Ishikawa (cell line): Measurements from ENCODE around the gene FAM149B1.

Source experiments
- CEBPB ChIP-seq: IDR thresholded peaks from 2 replicates; pipeline ENCODE4 v1.6.1; 2012
- CREB1 ChIP-seq: IDR thresholded peaks from 2 replicates; pipeline ENCODE4 v1.6.1; 2012; ENCODE audit warnings: low read depth
- EGR1 ChIP-seq: IDR thresholded peaks from 2 replicates; pipeline ENCODE4 v1.6.1; 2012
- EP300 ChIP-seq: IDR thresholded peaks from 2 replicates; pipeline ENCODE4 v1.6.1; 2012; ENCODE audit warnings: borderline replicate concordance
- FOXM1 ChIP-seq: IDR thresholded peaks from 2 replicates; pipeline ENCODE4 v1.6.1; 2012; ENCODE audit warnings: low read depth, borderline replicate concordance
- NFIC ChIP-seq: IDR thresholded peaks from 2 replicates; pipeline ENCODE4 v1.6.1; 2012
- RAD21 ChIP-seq: IDR thresholded peaks from 2 replicates; pipeline ENCODE4 v1.6.1; 2012; ENCODE audit warnings: low read depth
- TAF1 ChIP-seq: IDR thresholded peaks from 2 replicates; pipeline ENCODE4 v1.6.1; 2012; ENCODE audit warnings: low read depth, mild to moderate bottlenecking
- TCF12 ChIP-seq: IDR thresholded peaks from 2 replicates; pipeline ENCODE4 v1.6.1; 2012; ENCODE audit warnings: low read depth
- TEAD4 ChIP-seq: IDR thresholded peaks from 2 replicates; pipeline ENCODE4 v1.6.1; 2012
- YY1 ChIP-seq: IDR thresholded peaks from 2 replicates; pipeline ENCODE4 v1.6.1; 2012; ENCODE audit warnings: low read depth
- ZBTB7A ChIP-seq: IDR thresholded peaks from 2 replicates; pipeline ENCODE4 v1.6.1; 2012; ENCODE audit warnings: low read depth
- TF ChIP-seq, protein P1 (sequence below): IDR thresholded peaks from 2 replicates; pipeline ENCODE4 v1.6.1; 2012
- TF ChIP-seq, protein P2 (sequence below): IDR thresholded peaks from 2 replicates; pipeline ENCODE4 v1.6.1; 2012
- TF ChIP-seq, protein P3 (sequence below): IDR thresholded peaks from 2 replicates; pipeline ENCODE4 v1.6.1; 2012; ENCODE audit warnings: low read depth, mild to moderate bottlenecking

The FAM149B1 gene

DNA sequence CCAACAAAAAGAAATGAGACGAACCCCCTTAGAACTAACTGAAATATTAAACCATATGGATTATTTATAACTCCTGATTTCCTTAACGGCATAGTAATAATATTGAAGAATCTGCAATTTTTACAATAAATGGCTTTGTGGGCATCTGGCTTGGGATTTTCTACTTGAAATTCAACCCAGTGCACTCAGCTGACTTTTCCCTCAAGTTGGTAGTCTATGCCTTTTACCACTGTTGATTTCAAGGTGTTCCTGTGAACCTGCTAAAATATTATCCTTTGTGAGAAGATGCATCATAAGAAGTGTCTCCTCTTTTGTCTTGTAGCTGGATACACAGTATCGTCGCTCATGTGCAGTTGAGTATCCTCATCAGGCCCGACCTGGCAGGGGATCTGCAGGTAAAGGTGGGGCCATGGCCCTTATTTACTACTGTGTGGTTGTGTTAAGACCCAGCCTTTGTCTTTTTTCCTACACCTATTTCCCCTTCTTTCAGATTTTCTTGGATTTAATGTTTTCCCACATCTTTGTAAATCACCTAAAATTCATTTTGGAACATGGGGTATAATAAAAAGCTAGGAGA lies 71.2 kb downstream of the FAM149B1 start:
- no peak for TF ChIP-seq TCF12
- TF ChIP-seq RAD21: no peak
- TF ChIP-seq, protein P1, sequence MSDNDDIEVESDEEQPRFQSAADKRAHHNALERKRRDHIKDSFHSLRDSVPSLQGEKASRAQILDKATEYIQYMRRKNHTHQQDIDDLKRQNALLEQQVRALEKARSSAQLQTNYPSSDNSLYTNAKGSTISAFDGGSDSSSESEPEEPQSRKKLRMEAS: no peak
- no peak for TF ChIP-seq TAF1
- TF ChIP-seq ZBTB7A: no peak
- TF ChIP-seq, protein P2, sequence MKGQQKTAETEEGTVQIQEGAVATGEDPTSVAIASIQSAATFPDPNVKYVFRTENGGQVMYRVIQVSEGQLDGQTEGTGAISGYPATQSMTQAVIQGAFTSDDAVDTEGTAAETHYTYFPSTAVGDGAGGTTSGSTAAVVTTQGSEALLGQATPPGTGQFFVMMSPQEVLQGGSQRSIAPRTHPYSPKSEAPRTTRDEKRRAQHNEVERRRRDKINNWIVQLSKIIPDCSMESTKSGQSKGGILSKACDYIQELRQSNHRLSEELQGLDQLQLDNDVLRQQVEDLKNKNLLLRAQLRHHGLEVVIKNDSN: no peak
- TF ChIP-seq EP300: no peak
- no peak for TF ChIP-seq CEBPB
- TF ChIP-seq, protein P3, sequence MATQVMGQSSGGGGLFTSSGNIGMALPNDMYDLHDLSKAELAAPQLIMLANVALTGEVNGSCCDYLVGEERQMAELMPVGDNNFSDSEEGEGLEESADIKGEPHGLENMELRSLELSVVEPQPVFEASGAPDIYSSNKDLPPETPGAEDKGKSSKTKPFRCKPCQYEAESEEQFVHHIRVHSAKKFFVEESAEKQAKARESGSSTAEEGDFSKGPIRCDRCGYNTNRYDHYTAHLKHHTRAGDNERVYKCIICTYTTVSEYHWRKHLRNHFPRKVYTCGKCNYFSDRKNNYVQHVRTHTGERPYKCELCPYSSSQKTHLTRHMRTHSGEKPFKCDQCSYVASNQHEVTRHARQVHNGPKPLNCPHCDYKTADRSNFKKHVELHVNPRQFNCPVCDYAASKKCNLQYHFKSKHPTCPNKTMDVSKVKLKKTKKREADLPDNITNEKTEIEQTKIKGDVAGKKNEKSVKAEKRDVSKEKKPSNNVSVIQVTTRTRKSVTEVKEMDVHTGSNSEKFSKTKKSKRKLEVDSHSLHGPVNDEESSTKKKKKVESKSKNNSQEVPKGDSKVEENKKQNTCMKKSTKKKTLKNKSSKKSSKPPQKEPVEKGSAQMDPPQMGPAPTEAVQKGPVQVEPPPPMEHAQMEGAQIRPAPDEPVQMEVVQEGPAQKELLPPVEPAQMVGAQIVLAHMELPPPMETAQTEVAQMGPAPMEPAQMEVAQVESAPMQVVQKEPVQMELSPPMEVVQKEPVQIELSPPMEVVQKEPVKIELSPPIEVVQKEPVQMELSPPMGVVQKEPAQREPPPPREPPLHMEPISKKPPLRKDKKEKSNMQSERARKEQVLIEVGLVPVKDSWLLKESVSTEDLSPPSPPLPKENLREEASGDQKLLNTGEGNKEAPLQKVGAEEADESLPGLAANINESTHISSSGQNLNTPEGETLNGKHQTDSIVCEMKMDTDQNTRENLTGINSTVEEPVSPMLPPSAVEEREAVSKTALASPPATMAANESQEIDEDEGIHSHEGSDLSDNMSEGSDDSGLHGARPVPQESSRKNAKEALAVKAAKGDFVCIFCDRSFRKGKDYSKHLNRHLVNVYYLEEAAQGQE: no peak
- TF ChIP-seq CREB1: no peak
- TF ChIP-seq EGR1: no peak

GRCh38 chr10:73239908-73240307 lies 72.0 kb downstream of the FAM149B1 start:
- no peak for TF ChIP-seq TAF1
- no peak for TF ChIP-seq CEBPB
- no peak for TF ChIP-seq ZBTB7A
- no peak for TF ChIP-seq EGR1
- no peak for TF ChIP-seq NFIC
- TF ChIP-seq, protein P1: no peak
- no peak for TF ChIP-seq CREB1
- no peak for TF ChIP-seq TCF12
- TF ChIP-seq RAD21: no peak
- TF ChIP-seq, protein P2: no peak
- TF ChIP-seq EP300: no peak
- no peak for TF ChIP-seq FOXM1
- no peak for TF ChIP-seq YY1
- no peak for TF ChIP-seq TEAD4
- TF ChIP-seq, protein P3: no peak

- TF ChIP-seq TCF12: no peak
- no peak for TF ChIP-seq TEAD4
- no peak for TF ChIP-seq ZBTB7A
- TF ChIP-seq EGR1: no peak
- no peak for TF ChIP-seq NFIC
- TF ChIP-seq, protein P1: no peak
- no peak for TF ChIP-seq RAD21
- no peak for TF ChIP-seq CEBPB
- TF ChIP-seq FOXM1: no peak
- TF ChIP-seq, protein P2: no peak
Observed at GRCh38 chr10:73244866-73245477, 77.1 kb downstream of the FAM149B1 start.

- TF ChIP-seq, protein P3: no peak
Observed at GRCh38 chr10:73246322-73246645, 78.4 kb downstream of the FAM149B1 start.
